HG03060 (cell line): ENCODE data around the gene ANGPTL7.
"Not testable (repeated sequence)": the region's sequence is repeated elsewhere in the genome, so short reads cannot be mapped to it uniquely, and the experiment has no call there.

Source experiments
- ATAC-seq: cut with Tn5 transposase; IDR thresholded peaks from one replicate; pipeline ENCODE4 v1.9.1; 2021; ENCODE audit warnings: low read depth, moderate number of reproducible peaks; ENCODE audit not compliant: unreplicated experiment

ANGPTL7 gene, protein sequence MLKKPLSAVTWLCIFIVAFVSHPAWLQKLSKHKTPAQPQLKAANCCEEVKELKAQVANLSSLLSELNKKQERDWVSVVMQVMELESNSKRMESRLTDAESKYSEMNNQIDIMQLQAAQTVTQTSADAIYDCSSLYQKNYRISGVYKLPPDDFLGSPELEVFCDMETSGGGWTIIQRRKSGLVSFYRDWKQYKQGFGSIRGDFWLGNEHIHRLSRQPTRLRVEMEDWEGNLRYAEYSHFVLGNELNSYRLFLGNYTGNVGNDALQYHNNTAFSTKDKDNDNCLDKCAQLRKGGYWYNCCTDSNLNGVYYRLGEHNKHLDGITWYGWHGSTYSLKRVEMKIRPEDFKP

GRCh38 chr1:11188858-11189451, at the start of gene ANGPTL7:
ANGPTL7 (plus strand) TSS chr1:11189355; CDS start chr1:11189580, 225 bp downstream.
- ATAC-seq, result no peak

DNA sequence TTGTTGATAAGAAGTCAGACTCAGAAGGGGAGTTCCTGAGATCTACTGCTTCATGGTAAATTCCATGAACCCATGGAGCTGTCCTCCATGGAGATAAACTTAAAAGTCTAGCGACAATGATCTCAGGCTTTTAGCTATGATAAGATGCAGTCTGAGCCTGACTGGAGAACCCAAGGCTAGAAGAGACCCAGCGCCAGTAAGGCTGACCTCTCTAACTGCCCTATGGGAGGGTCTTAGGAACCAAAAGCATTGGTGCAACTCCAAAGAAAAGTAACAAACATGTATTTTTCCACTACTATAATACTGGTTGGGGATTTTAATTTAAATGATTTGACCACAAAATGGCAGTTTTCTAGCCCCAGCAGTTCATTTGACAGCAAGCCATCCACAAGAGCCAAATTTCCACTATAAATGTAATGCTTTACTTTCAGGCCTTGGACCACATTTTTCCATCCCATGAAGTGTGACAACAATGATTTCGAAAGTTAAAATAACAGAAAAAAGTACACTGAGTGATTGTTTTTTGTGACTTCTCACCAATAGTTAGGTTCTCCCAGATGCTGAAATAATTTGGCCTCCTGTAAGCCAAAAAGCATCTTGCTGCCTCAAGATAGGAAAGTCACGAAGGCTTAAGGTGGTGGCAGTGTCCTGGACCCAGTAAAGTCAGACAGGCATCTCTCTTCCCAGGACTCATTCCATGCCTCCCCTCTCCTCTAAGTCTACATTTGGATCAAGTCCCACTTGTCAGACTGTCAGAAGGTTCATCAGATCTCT, 46.4 kb upstream of the ANGPTL7 start:
- no peak for ATAC-seq

DNA sequence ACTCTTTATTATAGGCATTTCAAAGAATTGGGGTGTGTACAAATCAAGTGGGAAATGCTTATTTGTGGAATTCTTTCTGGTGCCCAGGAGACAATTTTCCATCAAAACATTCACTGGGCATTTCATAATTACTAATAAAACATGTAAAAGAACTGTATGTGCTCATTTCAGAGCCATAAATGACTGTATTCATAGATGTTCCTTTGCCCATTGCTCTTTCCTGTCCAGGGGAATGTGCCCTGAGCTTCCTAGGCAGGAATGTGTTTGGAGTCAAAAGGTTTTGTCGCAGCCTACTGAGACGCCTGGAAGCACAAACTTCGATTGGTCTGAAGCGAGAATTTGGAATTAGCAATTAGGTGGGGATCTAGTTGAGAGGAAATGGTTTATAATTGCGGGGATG, 45.8 kb upstream of the ANGPTL7 start:
- no peak for ATAC-seq

GRCh38 chr1:11143907-11144306, 45.2 kb upstream of the ANGPTL7 start:
- ATAC-seq, result no peak

DNA sequence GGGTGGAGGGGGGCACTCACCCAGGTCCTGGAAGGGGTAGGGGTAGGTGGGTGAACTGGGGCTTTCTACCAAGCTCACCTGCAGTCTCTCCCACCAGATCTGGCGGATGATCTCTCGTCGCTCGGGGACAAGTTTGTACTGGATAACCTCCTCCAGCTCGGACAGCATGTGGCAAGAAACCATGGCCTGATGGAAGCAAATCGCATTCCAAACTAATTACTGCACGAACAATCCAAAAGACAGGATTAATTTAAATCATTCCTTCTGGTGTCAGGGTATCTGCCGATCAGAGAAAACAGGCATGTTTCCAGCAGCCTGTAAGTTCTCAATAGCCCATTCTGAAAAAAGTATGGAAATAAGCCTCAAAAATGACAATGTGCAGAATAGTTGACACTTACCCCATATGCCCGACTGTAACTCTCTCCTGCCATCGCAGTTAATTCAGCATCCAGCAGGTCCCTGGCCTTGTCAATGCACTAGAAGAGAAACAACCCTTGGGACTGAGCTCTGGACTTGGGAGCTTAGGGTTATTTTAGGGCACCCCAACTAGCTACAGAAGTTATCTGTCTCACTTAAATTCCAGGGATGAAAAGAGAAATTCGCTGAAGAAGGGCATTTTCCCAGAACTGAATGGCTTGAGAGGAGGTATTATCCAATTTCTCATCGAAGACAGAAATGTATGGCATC, 44.4 kb upstream of the ANGPTL7 start:
- no peak for ATAC-seq

DNA sequence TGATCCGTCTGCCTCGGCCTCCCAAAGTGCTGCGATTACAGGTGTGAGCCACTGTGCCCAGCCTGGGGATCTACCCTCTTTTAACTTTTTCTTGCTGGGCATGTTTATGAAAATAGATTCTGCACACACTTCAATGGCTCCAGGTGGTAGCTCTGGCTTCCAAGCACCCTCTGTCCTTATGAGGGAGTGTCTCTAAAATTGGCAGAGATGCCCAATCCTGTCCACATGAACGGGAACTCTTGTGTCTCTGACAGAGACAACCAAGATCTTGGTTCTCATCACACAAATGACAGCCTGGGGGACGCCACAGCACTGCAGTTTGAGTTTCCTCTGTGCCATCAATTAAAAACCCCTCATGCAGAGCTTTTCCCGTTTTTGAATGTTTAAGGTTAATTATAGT, 43.4 kb upstream of the ANGPTL7 start:
- no peak for ATAC-seq

GRCh38 chr1:11147197-11147770, 41.9 kb upstream of the ANGPTL7 start:
- ATAC-seq, result no peak

DNA sequence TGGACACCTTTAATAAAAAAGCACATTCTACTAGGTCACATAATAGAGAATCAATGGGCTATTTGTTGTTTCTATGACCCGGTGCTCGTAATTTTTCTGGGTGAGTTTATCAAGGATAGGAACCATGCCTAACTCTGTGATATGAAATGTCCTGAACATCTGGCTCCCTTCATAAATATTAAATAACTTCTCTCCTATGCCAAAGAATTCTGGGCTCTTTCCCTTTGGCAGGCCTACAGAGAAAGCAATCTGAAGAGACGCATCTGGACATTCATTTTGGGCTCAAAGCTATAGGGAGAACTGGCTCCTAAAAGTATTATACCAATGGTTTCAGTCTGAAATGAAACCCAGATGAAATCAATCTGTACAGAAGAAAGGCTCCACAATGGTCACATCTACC, 38.8 kb upstream of the ANGPTL7 start:
- ATAC-seq, result no peak

DNA sequence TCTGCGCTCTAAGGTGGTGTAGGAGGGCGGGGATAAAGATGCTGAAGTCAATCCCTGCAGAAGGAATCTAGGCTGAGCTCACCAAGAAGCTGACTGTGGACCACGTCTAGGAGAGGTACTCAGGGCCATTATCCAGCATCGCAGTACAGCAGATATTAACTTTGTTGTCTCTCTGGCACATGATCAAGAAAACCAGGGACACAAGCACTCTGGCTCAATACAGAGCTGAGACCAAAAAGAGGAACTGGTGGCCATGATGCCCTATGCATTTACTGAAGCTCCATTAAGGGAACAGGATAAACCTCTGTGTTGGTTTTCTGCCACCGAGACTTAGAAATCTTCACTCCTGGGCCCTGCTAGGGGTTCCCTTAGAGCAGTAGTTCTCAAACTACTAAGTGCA, 38.0 kb upstream of the ANGPTL7 start:
- no peak for ATAC-seq

DNA sequence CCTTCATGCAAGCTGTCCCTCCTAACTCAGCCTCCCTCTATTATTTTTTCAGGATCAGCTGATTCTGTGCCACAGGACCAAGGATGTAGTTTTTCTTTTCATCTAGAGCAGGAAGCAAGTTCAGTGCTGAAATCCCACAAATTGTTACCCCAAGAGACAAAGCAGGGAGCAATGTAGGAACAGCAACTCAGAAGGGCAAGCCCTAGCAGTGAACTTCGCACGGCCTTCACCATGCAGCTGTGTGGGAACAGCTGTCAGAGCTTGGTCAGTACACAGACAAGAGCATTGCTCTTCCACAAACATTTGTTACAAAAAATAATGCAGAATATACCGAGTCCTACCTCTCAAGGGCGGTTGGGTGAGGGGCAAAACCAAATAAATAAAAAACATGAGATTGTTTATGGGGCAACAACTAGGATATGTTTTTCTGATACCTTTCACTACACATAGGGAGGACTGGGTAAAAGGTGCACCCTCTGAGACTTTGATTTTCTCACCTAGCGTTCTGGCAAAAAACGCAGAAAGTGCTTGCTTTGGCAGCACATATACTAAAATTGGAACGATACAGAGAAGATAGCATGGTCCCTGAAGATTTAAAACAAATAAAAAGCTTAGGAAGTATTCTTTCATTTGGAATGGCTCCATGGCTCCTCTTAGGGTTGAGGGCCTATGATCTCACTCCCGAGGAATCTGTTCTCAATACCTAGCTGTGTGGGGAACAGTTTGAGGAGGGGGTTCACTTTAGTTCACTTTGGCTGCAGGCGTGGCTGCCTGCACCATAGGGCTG, 37.1 kb upstream of the ANGPTL7 start:
- ATAC-seq, result no peak

- no peak for ATAC-seq
Measured at GRCh38 chr1:11152755-11153154, 36.4 kb upstream of the ANGPTL7 start.

DNA sequence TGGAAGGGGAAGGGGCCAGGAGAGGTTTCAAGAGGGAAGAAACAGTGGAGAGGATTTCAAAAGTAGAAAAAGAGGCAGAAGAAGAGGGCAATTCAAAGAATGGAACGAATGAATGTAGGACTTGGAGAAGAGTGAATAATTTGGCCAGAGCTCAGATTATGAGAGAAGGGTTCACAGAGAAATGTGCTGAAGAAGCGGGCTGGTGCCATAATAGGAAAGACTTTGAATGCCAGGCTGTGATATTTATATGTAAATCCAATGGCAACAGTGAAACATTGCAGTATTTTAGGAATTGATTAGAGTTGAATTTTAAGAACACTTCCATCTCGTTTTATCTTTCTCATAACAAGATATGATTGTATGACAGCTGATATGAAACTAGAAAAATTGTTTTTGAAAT, 36.0 kb upstream of the ANGPTL7 start:
- ATAC-seq, result no peak

GRCh38 chr1:11156441-11156840, 32.7 kb upstream of the ANGPTL7 start:
- ATAC-seq, result no peak

GRCh38 chr1:11156963-11157362, 32.2 kb upstream of the ANGPTL7 start:
- no peak for ATAC-seq

- ATAC-seq, result no peak
Measured at GRCh38 chr1:11157394-11157793, 31.8 kb upstream of the ANGPTL7 start.

GRCh38 chr1:11157867-11158266, 31.3 kb upstream of the ANGPTL7 start:
- ATAC-seq, result no peak

DNA sequence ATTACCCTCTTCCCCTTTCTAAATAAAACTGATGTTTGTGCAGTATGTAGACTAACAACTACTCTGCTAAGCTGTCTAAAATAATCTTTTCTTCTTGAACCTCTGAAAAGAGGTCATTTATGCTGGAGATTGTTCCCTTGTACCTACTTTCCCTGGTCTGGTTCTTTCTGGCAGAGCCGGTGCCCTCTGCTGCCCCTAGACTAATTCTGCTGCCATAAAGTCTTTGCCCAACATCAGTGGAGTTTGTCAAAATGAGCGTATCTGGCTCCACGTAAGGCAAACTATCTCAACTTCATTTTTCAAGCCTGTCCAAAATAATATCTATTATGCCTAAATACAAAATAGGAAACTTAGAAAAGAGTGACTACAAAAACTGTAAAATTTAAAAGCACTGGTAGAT, 30.9 kb upstream of the ANGPTL7 start:
- ATAC-seq, result no peak

DNA sequence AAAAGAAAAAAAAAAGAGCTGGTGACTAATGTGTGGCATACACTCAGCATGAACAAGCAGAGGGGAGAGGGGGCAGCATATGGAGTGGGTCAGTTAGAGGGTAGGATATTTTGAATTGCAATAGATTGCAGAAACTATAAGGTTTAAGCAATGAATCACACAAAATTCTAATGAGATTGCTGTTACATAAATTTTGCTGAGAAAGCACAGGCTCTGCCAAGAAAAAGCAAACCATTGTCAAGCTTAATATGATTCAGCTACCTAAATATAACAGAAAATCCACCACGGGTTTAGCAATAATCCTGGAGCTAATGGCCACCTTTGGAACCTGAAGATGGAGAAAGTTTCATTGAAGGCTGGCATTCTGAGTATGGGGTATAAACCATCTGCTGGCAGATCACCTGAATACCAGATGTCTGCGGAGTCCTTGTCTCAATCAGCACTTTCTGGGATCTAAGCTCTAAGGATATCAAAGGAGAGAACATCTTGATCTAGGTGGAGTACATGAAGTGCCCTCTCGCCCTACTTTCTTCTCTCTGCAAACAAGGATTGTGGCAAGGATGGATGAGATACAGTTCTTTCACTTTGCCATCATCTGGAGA, 30.3 kb upstream of the ANGPTL7 start:
- no peak for ATAC-seq

DNA sequence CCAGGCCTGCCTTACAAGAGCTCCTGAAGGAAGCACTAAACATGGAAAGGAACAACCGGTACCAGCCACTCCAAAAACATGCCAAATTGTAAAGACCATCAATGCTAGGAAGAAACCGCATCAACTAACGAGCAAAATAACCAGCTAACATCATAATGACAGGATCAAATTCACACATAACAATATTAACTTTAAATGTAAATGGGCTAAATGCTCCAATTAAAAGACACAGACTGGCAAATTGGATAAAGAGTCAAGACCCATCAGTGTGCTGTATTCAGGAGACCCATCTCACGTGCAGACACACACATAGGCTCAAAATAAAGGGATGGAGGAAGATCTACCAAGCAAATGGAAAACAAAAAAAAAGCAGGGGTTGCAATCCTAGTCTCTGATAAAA, 26.4 kb upstream of the ANGPTL7 start:
- not testable (repeated sequence) for ATAC-seq
